Activated CD8-positive, alpha-beta T cell treated with anti-CD3 and anti-CD28 coated beads for 36 hours (primary cell): ENCODE data around the gene PRR3. TPM values are rescaled to one million over a fixed set of nuclear protein-coding genes. Genes with fewer than 3 reads are reported as not detected.

ENCODE experiments used
- ATAC-seq: fragments of 200-7000 bp; cut with Tn5 transposase; one replicate; pipeline ENCODE4 v1.10.0; 2021; ENCODE audit warnings: mild to moderate bottlenecking, moderate library complexity
- CTCF ChIA-PET: fragments of 350-600 bp; sonication (Branson Sonifier 250); formaldehyde crosslinking; loops from one replicate; lab custom pipeline; 2021; ENCODE audit warnings: antibody characterized with exemption; lab: Charles Lee
- POLR2A ChIA-PET: fragments of 350-600 bp; sonication (Branson Sonifier 250); formaldehyde crosslinking; loops from one replicate; lab custom pipeline; 2021; ENCODE audit warnings: antibody characterized with exemption; lab: Charles Lee
- DNase-seq: peaks from one replicate; pipeline ENCODE4 v3.0.0-alpha.2; 2020
- H3K27ac Mint-ChIP-seq: one replicate; pipeline ENCODE4 v1.8.0; 2021; ENCODE audit warnings: mild to moderate bottlenecking, mixed read lengths
- H3K27me3 Mint-ChIP-seq: one replicate; pipeline ENCODE4 v1.8.0; 2021; ENCODE audit warnings: mixed read lengths
- H3K36me3 Mint-ChIP-seq: one replicate; pipeline ENCODE4 v1.8.0; 2021; ENCODE audit warnings: low read depth, mixed read lengths
- H3K4me1 Mint-ChIP-seq: one replicate; pipeline ENCODE4 v1.8.0; 2021; ENCODE audit warnings: low read depth, mixed read lengths
- H3K4me3 Mint-ChIP-seq: one replicate; pipeline ENCODE4 v1.8.0; 2021; ENCODE audit warnings: mild to moderate bottlenecking, moderate library complexity, mixed read lengths
- H3K9me3 Mint-ChIP-seq: one replicate; pipeline ENCODE4 v1.8.0; 2021; ENCODE audit warnings: mixed read lengths
- intact Hi-C: fragments of 100-400 bp; cut with micrococcal nuclease; formaldehyde crosslinking; loops from one replicate; pipeline ENCODE4 v1.10.0; 2022
- total RNA-seq, 2 experiments: library from RNA; stranded (reverse); gene quantifications; one replicate each; pipeline ENCODE4 v1.2.3, GENCODE V29; 2021
- TF ChIP-seq, protein P1 (sequence below): fragments of 200-600 bp; IDR thresholded peaks from one replicate; pipeline ENCODE4 v1.8.0; 2022; ENCODE audit warnings: antibody characterized with exemption, mild to moderate bottlenecking

PRR3 gene
- total RNA-seq, 2 experiments from 2014 or later = 23.0 to 24.6 TPM

- TF ChIP-seq, protein P1, sequence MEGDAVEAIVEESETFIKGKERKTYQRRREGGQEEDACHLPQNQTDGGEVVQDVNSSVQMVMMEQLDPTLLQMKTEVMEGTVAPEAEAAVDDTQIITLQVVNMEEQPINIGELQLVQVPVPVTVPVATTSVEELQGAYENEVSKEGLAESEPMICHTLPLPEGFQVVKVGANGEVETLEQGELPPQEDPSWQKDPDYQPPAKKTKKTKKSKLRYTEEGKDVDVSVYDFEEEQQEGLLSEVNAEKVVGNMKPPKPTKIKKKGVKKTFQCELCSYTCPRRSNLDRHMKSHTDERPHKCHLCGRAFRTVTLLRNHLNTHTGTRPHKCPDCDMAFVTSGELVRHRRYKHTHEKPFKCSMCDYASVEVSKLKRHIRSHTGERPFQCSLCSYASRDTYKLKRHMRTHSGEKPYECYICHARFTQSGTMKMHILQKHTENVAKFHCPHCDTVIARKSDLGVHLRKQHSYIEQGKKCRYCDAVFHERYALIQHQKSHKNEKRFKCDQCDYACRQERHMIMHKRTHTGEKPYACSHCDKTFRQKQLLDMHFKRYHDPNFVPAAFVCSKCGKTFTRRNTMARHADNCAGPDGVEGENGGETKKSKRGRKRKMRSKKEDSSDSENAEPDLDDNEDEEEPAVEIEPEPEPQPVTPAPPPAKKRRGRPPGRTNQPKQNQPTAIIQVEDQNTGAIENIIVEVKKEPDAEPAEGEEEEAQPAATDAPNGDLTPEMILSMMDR = no peak
- ChIA-PET POLR2A (interaction anchor here (0.6 to 9.5 kb wide), 14 partner anchors 9 to 137 kb away, joined by 3 to 121 read pairs (median 4); partner anchors contain the start of genes ABCF1, GNL1 and PRR3), CTCF (interaction anchor here (1.0 to 10.1 kb wide), 6 partner anchors 10 to 147 kb away, joined by 3 to 115 read pairs (median 6); no protein-coding TSS in a partner anchor)
- no peak overlapping the region for H3K27ac Mint-ChIP-seq
- H3K9me3 Mint-ChIP-seq = no peaks in the 10 kb centered on the region
- ATAC-seq (no peak), DNase-seq (no peak)
- intact Hi-C loops = no loop called here
- H3K36me3 Mint-ChIP-seq = peaks cover 52% of the 10 kb centered on the region
- no peak overlapping the region for H3K4me3 Mint-ChIP-seq
- H3K27me3 Mint-ChIP-seq = no peaks in the 10 kb centered on the region
- H3K4me1 Mint-ChIP-seq = peaks cover 16% of the 10 kb centered on the region
These were observed 44.3 kb downstream of the PRR3 start for GRCh38 chr6:30601436-30601814.

DNA sequence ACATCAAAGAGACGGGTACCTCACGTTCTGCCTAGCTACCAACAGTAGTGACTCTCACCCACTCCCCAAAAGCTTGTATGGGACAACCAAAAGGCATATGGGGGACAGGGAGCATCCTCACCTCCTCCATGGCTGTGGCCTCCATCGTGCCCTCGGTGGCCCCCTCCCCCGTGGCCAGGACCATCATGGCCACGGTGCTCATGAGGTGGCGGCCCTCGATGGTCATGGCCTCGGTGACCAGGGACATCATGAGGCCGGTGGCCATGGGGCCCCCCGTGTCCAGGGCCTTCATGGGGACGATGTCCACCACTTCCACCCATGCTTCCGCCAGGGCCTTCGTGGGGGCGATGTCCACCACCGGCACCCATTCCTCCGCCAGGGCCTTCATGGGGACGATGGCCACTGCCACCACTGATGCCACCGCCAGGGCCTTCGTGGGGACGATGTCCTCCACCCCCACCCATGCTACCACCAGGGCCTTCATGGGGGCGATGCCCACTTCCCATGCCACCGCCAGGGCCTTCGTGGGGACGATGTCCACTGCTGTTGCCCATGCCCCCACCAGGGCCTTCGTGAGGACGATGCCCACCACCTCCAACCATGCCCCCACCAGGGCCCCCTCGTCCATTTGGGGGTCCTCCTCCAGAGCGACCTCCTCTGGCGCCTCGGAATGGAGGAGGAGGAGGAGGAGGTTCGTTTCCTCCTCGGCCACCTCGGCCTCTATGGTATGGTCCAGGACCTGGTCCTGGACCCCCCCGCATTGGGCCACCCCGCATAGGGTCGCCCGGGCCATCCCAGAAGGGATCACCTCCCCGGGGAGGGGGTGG lies 44.9 kb downstream of the PRR3 start:
- peaks cover 57% of the 10 kb centered on the region for H3K36me3 Mint-ChIP-seq

DNA sequence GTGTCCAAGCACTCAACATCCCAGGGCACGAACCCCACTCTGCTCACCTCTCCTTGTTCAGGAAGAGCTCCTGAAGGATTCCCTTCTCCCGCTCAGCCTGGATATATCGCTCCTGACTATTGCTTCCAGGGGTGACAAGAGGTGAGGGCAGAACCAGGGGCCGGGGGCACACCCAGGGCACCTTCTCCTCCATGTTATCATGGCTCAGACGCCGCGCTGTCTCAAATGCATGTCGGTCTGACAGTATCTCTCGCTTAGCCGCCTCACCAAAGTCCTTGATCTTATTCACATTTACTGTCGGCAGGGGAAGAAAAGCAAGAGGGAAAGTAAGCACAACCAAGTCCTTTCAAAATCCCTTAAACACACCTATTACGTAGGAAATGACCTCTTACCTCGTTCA lies 46.9 kb downstream of the PRR3 start:
- H3K27me3 Mint-ChIP-seq = no peaks in the 10 kb centered on the region
- peaks cover 66% of the 10 kb centered on the region for H3K36me3 Mint-ChIP-seq
- DNase-seq (no peak), ATAC-seq (no peak)
- no peaks in the 10 kb centered on the region for H3K9me3 Mint-ChIP-seq
- ChIA-PET CTCF (interaction anchor here (0.6 to 2.2 kb wide), 7 partner anchors 9 to 122 kb away, joined by 3 to 7 read pairs (median 4); no protein-coding TSS in a partner anchor), POLR2A (interaction anchor here (0.6 to 9.5 kb wide), 5 partner anchors 9 to 113 kb away, joined by 3 to 121 read pairs (median 4); no protein-coding TSS in a partner anchor)
- TF ChIP-seq, protein P1 = no peak
- no peak overlapping the region for H3K4me3 Mint-ChIP-seq
- H3K27ac Mint-ChIP-seq = no peak overlapping the region
- H3K4me1 Mint-ChIP-seq = peaks cover 18% of the 10 kb centered on the region
- intact Hi-C loops = no loop called here

More for the DNA sequence above, 44.9 kb downstream of the PRR3 start:
- TF ChIP-seq, protein P1 = no peak
- DNase-seq (no peak), ATAC-seq (no peak)
- no peaks in the 10 kb centered on the region for H3K27me3 Mint-ChIP-seq
- H3K27ac Mint-ChIP-seq = no peak overlapping the region
- peaks cover 15% of the 10 kb centered on the region for H3K4me1 Mint-ChIP-seq
- H3K4me3 Mint-ChIP-seq = no peak overlapping the region
- ChIA-PET CTCF (interaction anchor here (6.6 to 10.1 kb wide), 2 partner anchors 59 to 119 kb away, joined by 91 to 115 read pairs; no protein-coding TSS in a partner anchor), POLR2A (interaction anchor here (0.6 to 9.5 kb wide), 9 partner anchors 8 to 63 kb away, joined by 3 to 121 read pairs (median 7); partner anchors contain the start of genes ABCF1, GNL1 and PRR3)
- intact Hi-C loops = no loop called here
- no peaks in the 10 kb centered on the region for H3K9me3 Mint-ChIP-seq

GRCh38 chr6:30610065-30610464 lies 53.0 kb downstream of the PRR3 start:
- no peaks in the 10 kb centered on the region for H3K27me3 Mint-ChIP-seq
- TF ChIP-seq, protein P1 = no peak
- H3K9me3 Mint-ChIP-seq = no peaks in the 10 kb centered on the region
- no peak overlapping the region for H3K4me3 Mint-ChIP-seq
- peaks cover 86% of the 10 kb centered on the region for H3K36me3 Mint-ChIP-seq
- ATAC-seq = no peak
- H3K27ac Mint-ChIP-seq = peak overlapping the region; percentile 59
- peaks cover 63% of the 10 kb centered on the region for H3K4me1 Mint-ChIP-seq
- CTCF ChIA-PET = interaction anchor here (1.0 to 1.6 kb wide), 5 partner anchors 12 to 157 kb away, joined by 4 to 25 read pairs (median 5); no protein-coding TSS in a partner anchor
- POLR2A ChIA-PET = interaction anchor here (0.9 to 1.6 kb wide), 9 partner anchors 9 to 53 kb away, joined by 3 to 8 read pairs (median 4); partner anchors contain the start of genes GNL1 and PRR3
- DNase-seq = no peak
- intact Hi-C loops = no loop called here
